ENCODE measurements around the gene PLXNA4. TPM values are rescaled to one million over a fixed set of nuclear protein-coding genes. Genes with fewer than 3 reads are reported as not detected.

PLXNA4 gene
- polyA plus RNA-seq, 1 donor (not counting 4 experiments of a cell fraction or from before 2014, with no cell fraction given) = 0.01 TPM

GRCh38 chr7:132322970-132323369 is 253.3 kb downstream of the PLXNA4 start:
- H3K9ac ChIP-seq (ENCODE audit: control insufficient read depth, extremely low read depth, insufficient read depth, low read length) = no peak overlapping the region
- no peaks in the 10 kb centered on the region for H4K20me1 ChIP-seq (ENCODE audit: control insufficient read depth, extremely low read depth, insufficient read depth, low read length)
- peaks cover 40% of the 10 kb centered on the region for H3K27me3 ChIP-seq (ENCODE audit: control insufficient read depth, extremely low read depth, insufficient read depth, low read length)
- H3K36me3 ChIP-seq (ENCODE audit: control insufficient read depth in 2 of 2, extremely low read depth in 1 of 2, insufficient read depth in 2 of 2, low read length in 2 of 2) = no peaks in the 10 kb centered on the region
- TF ChIP-seq EZH2 (IDR thresholded peaks at IDR 0.05; ENCODE audit: low read length) (no peak), CTCF (optimal IDR thresholded peaks at IDR 0.05 in 1 of 3, IDR thresholded peaks at IDR 0.05 in 1 of 3, conservative IDR thresholded peaks at IDR 0.05 in 1 of 3; ENCODE audit: extremely low read depth in 1 of 3, insufficient read depth in 2 of 3, low read length in 3 of 3) (no peak)
- H3K79me2 ChIP-seq (ENCODE audit: control insufficient read depth, insufficient read depth, low read length) = no peaks in the 10 kb centered on the region
- H3K4me2 ChIP-seq (ENCODE audit: control insufficient read depth, extremely low read depth, insufficient read depth, low read depth, low read length) = no peak overlapping the region
- H3K9me3 ChIP-seq (ENCODE audit: control insufficient read depth, low read depth, low read length) = no peaks in the 10 kb centered on the region
- DNase-seq (ENCODE audit: low read depth, low spot score) (no peak), FAIRE-seq (no peak)
- H3K27ac ChIP-seq (ENCODE audit: control insufficient read depth, insufficient read depth, low read length) = no peak overlapping the region
- H3K4me1 ChIP-seq (ENCODE audit: control insufficient read depth, extremely low read depth, insufficient read depth, low read length) = peaks cover 3% of the 10 kb centered on the region
- H3K4me3 ChIP-seq (ENCODE audit: control insufficient read depth in 2 of 3, extremely low read depth in 1 of 3, insufficient read depth in 2 of 3, low read depth in 1 of 3, low read length in 3 of 3) = no peak overlapping the region
- no peak overlapping the region for H2AFZ ChIP-seq (ENCODE audit: control insufficient read depth, low read length)
- no peaks in the 10 kb centered on the region for H3K9me1 ChIP-seq (ENCODE audit: control insufficient read depth, extremely low read depth, insufficient read depth, low read length)
- dilution Hi-C loops (cut with MboI; ENCODE audit: extremely low pct_ligation_motif_present, low sequenced_read_pairs) = no loop called here

GRCh38 chr7:132321387-132321786 is 254.9 kb downstream of the PLXNA4 start:
- no peaks in the 10 kb centered on the region for H3K9me3 ChIP-seq (ENCODE audit: control insufficient read depth, low read depth, low read length)
- peaks cover 3% of the 10 kb centered on the region for H3K4me1 ChIP-seq (ENCODE audit: control insufficient read depth, extremely low read depth, insufficient read depth, low read length)
- no peak for DNase-seq (ENCODE audit: low read depth, low spot score)
- no peaks in the 10 kb centered on the region for H3K9me1 ChIP-seq (ENCODE audit: control insufficient read depth, extremely low read depth, insufficient read depth, low read length)
- no peak for FAIRE-seq
- H4K20me1 ChIP-seq (ENCODE audit: control insufficient read depth, extremely low read depth, insufficient read depth, low read length) = no peaks in the 10 kb centered on the region
- no peaks in the 10 kb centered on the region for H3K36me3 ChIP-seq (ENCODE audit: control insufficient read depth in 2 of 2, extremely low read depth in 1 of 2, insufficient read depth in 2 of 2, low read length in 2 of 2)
- H3K4me3 ChIP-seq (ENCODE audit: control insufficient read depth in 2 of 3, extremely low read depth in 1 of 3, insufficient read depth in 2 of 3, low read depth in 1 of 3, low read length in 3 of 3) = no peak overlapping the region
- no peak overlapping the region for H2AFZ ChIP-seq (ENCODE audit: control insufficient read depth, low read length)
- no peak overlapping the region for H3K27ac ChIP-seq (ENCODE audit: control insufficient read depth, insufficient read depth, low read length)
- TF ChIP-seq EZH2 (IDR thresholded peaks at IDR 0.05; ENCODE audit: low read length) (no peak), CTCF (optimal IDR thresholded peaks at IDR 0.05 in 1 of 3, IDR thresholded peaks at IDR 0.05 in 1 of 3, conservative IDR thresholded peaks at IDR 0.05 in 1 of 3; ENCODE audit: extremely low read depth in 1 of 3, insufficient read depth in 2 of 3, low read length in 3 of 3) (peak in 2 of 3 experiments; percentile 15 to 40)
- no peaks in the 10 kb centered on the region for H3K79me2 ChIP-seq (ENCODE audit: control insufficient read depth, insufficient read depth, low read length)
- peaks cover 27% of the 10 kb centered on the region for H3K27me3 ChIP-seq (ENCODE audit: control insufficient read depth, extremely low read depth, insufficient read depth, low read length)
- H3K4me2 ChIP-seq (ENCODE audit: control insufficient read depth, extremely low read depth, insufficient read depth, low read depth, low read length) = no peak overlapping the region
- dilution Hi-C loops (cut with MboI; ENCODE audit: extremely low pct_ligation_motif_present, low sequenced_read_pairs) = no loop called here
- no peak overlapping the region for H3K9ac ChIP-seq (ENCODE audit: control insufficient read depth, extremely low read depth, insufficient read depth, low read length)

Data from keratinocyte (primary cell).